SW480 (cell line): ENCODE data around the gene PRM1.

Experiments used
- DNase-seq: peaks from one replicate; pipeline ENCODE4 v3.0.0-alpha.2; 2016; ENCODE audit warnings: low spot score

PRM1 gene, protein sequence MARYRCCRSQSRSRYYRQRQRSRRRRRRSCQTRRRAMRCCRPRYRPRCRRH

DNA sequence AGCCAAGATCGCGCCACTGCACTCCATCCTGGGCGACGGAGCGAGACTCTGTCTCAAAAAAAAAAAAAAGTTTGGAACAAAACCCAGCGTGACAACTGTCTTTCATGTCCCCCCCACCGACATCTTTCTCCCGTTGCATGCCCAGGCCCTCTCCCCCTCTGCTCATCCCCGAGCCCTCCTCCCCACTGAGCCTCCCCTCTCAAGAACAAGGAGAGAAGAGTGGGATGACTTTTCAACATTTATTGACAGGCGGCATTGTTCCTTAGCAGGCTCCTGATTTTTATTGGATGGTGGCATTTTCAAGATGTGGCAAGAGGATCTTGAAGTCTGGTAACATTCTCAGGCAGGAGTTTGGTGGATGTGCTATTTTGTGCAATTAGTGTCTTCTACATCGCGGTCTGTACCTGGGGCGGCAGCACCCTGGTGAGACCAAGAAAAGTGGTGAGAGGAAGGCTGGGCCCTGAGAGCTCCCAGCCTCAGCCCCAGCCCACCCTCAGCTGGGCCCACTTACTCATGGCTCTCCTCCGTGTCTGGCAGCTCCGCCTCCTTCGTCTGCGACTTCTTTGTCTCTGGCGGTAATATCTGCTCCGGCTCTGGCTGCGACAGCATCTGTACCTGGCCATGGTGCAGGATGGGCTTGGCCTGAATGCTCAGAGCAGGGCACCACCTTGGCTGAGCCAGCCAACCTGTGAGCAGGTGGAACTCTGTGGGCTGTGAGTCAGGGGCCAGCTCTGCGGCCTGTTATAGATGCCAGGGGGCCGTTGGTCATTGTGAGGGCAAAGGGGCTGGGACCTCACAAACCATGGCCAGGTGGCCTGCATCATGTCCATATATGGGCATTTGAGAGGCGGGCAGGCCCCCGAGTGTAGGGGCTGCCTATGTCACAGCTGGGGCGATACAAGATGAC, at the start of gene PRM1:
TSS of gene PRM1 (minus strand) at position 715 of the 907 bp plus-strand sequence. CDS start at position 623, 92 bp downstream.
- no peak for DNase-seq

DNA sequence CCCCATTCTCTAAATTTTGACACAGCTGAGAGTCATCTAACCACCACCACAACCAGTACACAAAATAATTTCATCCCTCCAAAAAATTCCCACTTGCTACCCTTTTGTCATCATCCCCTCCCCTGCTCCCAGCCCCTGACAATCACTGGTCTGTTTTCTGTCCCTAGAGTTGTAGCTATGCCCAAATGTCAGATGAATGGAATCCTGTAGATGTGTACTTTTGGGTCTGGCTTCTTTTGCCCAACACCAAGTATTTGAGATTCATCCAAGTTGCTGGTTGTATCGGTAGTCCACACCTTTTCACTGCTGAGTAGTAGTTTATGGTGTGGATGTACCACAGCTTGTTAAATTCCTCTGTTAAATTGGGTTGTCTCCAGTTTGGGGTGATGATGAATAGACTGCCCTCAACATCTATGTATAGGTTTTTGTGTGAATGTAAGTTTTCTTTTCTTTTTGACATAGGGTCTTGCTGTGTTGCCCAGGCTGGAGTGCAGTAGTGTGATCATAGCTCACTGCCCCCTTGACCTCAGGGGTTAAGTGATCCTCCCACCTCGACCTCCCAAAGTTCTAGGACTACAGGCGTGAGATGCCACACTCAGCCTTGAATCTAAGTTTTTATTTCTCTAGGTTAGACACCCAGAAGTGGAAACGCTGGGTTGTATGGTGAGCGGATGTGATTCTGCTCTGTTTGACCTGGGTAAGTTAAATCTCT, 49.6 kb upstream of the PRM1 start:
- DNase-seq = no peak

DNA sequence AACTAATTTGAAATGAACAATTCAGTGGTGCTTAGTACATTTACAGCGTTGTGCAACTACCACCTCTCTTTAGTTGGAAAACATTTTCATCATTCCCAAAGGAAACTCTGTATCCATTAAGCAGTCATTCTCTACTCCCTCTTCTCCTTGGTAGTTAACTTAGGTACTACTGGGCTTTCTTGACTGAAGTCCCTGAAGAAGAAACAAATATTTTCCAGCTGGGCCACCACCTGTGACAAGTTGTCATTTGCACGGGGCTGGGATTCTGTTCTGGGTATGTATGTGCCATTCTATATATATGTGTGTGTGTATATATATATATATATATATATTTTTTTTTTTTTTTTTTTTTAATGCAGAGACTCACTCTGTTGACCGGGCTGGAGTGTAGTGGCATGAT, 48.8 kb upstream of the PRM1 start:
- DNase-seq = no peak

DNA sequence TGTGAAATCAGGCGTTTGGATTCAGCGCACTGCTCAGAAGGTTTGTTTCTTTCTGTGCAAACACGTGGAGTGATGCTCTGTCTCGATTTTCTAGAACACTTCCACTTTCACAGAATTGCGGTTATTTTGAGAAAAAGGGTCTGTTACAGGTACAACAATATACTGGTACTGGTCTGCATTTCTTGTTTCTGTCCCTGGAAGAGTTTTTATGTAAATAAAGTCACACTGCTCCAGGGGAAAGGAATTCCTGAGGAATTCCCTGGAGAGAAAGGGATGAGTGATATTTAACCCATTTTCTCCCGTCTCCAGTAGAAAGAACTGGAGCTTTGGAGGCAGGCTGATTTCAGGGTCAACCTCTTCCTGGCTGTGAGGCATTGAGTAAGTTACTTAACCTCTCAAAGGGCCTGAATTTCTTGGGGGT, 48.0 kb upstream of the PRM1 start:
- no peak for DNase-seq

- peak; percentile 45 for DNase-seq
These were observed 47.3 kb upstream of the PRM1 start for GRCh38 chr16:11328172-11329070.

- DNase-seq = no peak
These were observed 46.4 kb upstream of the PRM1 start for GRCh38 chr16:11327277-11328171.

GRCh38 chr16:11326737-11327276, 45.7 kb upstream of the PRM1 start:
- no peak for DNase-seq

- no peak for DNase-seq
These were observed 45.1 kb upstream of the PRM1 start for GRCh38 chr16:11326084-11326736.

DNA sequence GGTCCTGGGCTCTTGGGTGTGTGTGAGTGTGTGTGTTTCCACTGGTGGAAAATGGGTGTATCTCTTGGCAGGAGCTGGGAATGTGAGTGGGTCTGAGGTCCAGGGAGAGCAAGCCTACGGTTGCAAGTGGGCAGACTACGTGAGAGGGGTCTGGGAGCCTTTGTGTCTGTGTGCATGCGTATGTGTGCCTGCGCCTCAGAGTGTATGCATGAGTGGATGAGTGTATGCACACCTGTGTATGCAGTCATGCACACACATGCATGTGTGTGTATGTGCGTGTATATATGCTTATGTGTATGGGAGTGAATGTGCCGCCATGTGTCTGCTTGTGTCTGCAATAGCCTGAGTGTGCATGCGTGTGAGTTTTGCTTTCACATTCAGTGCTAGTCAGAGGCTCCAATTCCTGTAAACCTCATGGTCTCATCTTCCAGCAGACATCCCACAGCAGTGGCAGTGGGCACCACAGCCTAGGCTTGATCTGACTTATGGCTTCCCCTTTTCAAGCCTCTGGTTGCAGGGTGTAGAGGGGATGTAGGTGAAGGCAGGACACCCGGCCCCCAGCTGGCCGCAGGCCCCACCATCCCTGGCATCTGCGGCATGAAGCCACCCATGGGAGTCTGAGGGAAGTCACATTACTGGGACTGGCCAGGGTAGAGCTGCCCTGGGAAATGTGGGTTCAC, 44.4 kb upstream of the PRM1 start:
- no peak for DNase-seq

DNA sequence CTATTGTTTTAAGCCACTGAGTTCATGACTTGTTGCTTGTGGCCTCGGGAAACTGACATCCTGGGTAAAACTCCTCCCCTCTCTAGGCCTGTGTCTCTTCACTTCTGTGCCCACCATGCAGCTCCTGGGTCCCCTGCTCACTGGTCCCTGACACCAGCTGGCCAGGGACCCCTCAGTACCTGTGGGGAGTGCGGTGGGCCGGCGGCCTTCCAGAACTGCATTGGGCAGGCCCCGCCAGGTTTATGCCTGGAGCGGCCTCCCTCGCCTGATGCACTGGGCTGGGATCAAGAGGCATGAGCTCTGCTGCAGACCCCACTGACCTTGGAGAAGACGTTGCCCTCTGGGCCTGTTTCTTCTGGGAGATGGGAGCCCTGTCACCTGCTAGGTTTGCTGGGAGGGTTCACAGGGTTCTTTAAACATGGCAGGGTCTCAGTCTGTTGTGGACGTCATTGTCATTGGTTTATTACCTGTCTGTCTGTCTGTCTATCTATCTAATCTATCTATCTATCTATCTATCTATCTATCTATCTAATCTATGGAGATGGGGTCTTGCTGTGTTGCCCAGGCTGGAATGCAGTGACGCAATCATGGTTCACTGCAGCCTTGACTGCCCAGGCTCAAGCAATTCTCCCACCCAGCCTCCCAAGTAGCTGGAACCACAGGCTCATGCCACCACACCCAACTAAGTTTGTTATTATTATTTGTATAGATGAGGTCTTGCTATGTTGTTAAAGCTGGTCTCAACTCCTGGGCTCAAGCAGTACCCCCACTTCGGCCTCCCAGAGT, 42.6 kb upstream of the PRM1 start:
- DNase-seq = no peak

GRCh38 chr16:11322823-11323222, 41.7 kb upstream of the PRM1 start:
- DNase-seq = no peak

GRCh38 chr16:11321662-11322061, 40.5 kb upstream of the PRM1 start:
- DNase-seq = no peak

DNA sequence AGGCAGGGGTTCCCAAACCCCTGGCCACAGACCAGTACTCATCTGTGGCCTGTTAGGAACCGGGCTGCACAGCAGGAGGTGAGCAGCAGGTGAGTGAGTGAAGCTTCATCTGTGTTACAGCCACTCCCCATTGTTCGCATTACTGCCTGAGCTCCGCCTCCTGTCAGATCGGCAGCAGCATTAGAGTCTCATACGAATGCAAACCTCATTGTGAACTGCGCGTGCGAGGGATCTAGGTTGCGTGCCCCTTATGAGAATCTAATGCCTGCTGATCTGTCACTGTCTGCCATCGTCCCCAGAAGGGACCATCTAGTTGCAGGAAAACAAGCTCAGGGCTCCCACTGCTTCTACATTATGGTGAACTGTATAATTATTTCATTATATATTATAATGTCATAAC, 39.0 kb upstream of the PRM1 start:
- DNase-seq = no peak

GRCh38 chr16:11319529-11320146, 38.5 kb upstream of the PRM1 start:
- DNase-seq = no peak

DNA sequence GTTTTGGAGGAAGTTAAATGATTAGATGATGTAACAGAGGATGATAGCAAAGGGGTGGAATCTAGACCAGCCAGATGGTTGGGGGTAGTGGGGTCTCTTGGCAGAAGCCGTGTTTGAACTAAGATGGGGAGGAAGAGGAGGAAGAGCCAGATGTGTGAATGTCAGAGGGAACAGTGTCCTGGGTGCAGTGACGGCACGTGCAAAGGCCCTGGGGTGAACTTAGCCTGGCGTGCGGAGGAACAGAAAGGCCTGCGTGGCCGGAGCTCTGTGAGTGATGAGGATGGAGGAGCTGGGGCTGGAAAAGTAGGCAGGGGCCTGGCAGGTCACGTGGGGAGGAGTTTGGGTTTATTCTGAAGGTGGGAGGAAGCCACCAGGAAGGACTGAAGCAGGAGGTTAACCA, 37.7 kb upstream of the PRM1 start:
- DNase-seq = no peak

GRCh38 chr16:11316331-11317015, 35.3 kb upstream of the PRM1 start:
- DNase-seq = no peak

DNA sequence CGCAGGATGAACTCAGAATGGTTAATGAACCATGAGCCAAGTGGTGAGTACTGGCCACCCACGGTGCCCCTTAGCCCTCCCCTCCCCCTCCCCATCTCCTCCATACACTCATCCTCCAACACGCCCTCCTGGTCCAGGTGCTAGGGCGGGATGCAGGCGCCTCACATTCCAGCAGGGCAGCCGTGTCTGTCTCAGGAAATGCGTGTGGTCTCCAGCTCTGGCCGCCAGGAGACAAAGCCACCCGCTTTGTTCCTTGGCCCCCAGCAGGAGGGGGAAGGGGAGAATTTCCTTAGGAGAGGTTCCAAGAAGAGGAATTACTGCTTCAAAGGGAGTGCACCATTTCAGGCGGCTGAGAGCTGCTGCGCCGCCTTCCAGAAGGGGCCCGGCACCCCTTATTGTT, 34.4 kb upstream of the PRM1 start:
- DNase-seq = peak; percentile 72
